Measurements from ENCODE around the gene GGA3. TPM values are rescaled to one million over a fixed set of nuclear protein-coding genes. Genes with fewer than 3 reads are reported as not detected.

Gene GGA3
- total RNA-seq, 2 donors from 2014 or later, result 32.5 to 48.4 TPM

DNA sequence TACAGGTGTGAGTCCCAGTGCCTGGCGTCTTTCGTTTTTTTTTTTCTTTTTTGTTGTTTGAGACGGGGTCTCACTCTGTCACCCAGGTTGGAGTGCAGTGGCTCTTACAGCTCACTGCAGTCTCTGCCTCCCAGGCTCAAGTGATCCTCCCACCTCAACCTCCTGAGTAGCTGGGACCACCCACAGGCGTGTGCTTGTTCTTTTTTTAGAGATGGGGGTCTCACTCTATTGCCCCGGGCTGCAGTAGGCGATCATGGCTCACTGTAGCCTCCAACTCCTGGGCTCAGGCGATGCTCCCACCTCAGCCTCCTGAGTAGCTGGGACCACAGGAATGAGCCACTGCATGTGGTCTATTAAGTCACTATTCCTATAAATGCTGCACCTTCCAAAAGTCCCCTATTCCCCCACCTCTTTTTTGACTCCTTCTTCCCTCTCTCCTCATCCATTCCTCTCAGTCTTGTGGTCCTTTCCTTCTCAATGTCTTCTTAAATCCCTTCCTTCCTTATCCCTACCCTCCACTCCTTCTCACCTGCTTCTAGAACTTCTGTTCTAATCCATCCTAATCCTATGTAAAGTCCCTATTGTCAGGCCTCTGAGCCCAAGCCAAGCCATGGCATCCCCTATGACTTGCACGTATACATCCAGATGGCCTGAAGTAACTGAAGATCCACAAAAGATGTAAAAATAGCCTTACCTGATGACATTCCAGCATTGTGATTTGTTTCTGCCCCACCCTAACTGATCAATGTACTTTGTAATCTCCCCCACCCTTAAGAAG is 9.2 kb downstream of the GGA3 start:
- Histone ChIP-seq H3K27me3 (no peaks in the 10 kb centered on the region), H3K9me3 (no peaks in the 10 kb centered on the region), H3K36me3 (no peaks in the 10 kb centered on the region), H3K9ac (ENCODE audit: low read depth in 2 of 2, low read length in 2 of 2) (no peak overlapping the region), H3K4me3 (no peak overlapping the region), H3K27ac (no peak overlapping the region), H3K4me1 (no peaks in the 10 kb centered on the region)
- DNase-seq, result no peak
- intact Hi-C loops (cut with DNase I), result no loop called here
- TF ChIP-seq, protein P1, sequence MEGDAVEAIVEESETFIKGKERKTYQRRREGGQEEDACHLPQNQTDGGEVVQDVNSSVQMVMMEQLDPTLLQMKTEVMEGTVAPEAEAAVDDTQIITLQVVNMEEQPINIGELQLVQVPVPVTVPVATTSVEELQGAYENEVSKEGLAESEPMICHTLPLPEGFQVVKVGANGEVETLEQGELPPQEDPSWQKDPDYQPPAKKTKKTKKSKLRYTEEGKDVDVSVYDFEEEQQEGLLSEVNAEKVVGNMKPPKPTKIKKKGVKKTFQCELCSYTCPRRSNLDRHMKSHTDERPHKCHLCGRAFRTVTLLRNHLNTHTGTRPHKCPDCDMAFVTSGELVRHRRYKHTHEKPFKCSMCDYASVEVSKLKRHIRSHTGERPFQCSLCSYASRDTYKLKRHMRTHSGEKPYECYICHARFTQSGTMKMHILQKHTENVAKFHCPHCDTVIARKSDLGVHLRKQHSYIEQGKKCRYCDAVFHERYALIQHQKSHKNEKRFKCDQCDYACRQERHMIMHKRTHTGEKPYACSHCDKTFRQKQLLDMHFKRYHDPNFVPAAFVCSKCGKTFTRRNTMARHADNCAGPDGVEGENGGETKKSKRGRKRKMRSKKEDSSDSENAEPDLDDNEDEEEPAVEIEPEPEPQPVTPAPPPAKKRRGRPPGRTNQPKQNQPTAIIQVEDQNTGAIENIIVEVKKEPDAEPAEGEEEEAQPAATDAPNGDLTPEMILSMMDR (IDR thresholded peaks at IDR 0.05), result no peak

DNA sequence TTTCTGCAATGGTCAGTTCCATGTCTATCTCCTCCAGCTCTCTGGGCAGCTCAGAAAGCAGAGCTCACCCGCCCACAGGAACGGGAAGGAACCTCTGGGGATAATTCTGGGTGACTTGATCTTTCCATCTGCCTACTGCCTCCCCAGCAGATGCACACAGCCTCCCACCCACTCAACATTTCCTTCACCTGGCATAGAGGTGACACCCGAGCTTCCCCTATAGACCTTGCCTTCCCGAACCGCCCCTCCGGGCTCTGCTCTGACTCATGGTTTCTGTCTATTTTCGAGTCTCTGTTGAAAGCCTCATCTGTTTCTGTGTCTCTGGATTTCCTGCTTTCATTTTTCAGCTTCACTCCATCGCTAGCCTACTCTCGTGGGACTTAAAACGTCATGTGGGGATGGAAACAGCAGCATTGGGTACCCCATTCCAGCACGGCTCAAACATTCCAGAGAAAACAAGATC is 11.4 kb downstream of the GGA3 start:
- Histone ChIP-seq H3K4me3 (no peak overlapping the region), H3K4me1 (no peaks in the 10 kb centered on the region), H3K27ac (no peak overlapping the region), H3K9me3 (no peaks in the 10 kb centered on the region), H3K9ac (ENCODE audit: low read depth in 2 of 2, low read length in 2 of 2) (no peak overlapping the region), H3K27me3 (no peaks in the 10 kb centered on the region), H3K36me3 (peaks cover 7% of the 10 kb centered on the region)
- intact Hi-C loops (cut with DNase I), result no loop called here
- no peak for DNase-seq
- TF ChIP-seq, protein P1 (IDR thresholded peaks at IDR 0.05), result no peak

DNA sequence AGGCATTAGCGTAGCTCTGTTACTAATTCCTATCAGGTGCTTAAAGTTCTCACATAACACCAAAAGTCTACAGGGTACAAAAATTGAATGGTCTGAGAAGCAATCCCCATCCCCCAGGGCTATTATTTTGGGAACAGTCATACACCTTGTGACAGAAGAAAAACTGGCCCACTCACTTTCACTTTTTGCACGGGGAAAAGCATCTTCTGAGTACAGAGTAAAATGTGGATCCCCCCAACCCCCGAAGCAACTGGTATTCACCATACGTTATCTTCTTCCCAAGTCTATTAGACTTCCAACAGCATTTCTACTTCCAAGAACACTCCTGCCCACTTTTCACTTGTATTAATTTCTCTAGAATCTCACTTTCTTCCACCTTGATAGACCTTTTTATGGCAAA is 11.8 kb downstream of the GGA3 start:
- intact Hi-C loops (cut with DNase I), result no loop called here
- H3K4me3 ChIP-seq, result no peak overlapping the region
- TF ChIP-seq, protein P1 (IDR thresholded peaks at IDR 0.05), result no peak
- no peaks in the 10 kb centered on the region for H3K9me3 ChIP-seq
- no peak overlapping the region for H3K9ac ChIP-seq (ENCODE audit: low read depth in 2 of 2, low read length in 2 of 2)
- no peaks in the 10 kb centered on the region for H3K27me3 ChIP-seq
- H3K4me1 ChIP-seq, result no peaks in the 10 kb centered on the region
- peaks cover 7% of the 10 kb centered on the region for H3K36me3 ChIP-seq
- no peak overlapping the region for H3K27ac ChIP-seq
- DNase-seq, result no peak

DNA sequence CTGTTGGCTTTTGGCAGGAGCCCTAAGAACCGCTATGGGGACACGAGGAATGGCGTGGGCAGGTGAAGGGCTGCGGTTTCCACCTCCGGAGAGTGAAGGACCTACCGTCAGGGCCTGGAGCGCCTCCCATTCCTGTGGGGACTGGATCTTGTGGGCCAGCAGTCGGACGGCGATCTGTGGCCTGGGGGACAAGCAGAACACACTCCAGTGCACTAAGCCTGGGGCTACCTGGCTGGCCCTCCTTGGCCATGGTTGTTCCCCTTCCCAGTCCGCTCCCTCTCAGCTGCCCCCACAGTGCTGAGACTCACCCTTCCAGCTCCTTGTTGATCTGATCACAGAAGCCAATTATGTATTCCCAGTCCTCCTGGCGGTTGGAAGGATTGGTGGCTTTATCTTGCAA is 15.0 kb downstream of the GGA3 start:
- Histone ChIP-seq H3K9ac (ENCODE audit: low read depth in 2 of 2, low read length in 2 of 2) (no peak overlapping the region), H3K4me1 (no peaks in the 10 kb centered on the region), H3K36me3 (peaks cover 7% of the 10 kb centered on the region), H3K9me3 (no peaks in the 10 kb centered on the region), H3K27me3 (no peaks in the 10 kb centered on the region), H3K4me3 (no peak overlapping the region), H3K27ac (no peak overlapping the region)
- TF ChIP-seq, protein P1 (IDR thresholded peaks at IDR 0.05), result no peak
- intact Hi-C loops (cut with DNase I), result no loop called here
- DNase-seq, result no peak

DNA sequence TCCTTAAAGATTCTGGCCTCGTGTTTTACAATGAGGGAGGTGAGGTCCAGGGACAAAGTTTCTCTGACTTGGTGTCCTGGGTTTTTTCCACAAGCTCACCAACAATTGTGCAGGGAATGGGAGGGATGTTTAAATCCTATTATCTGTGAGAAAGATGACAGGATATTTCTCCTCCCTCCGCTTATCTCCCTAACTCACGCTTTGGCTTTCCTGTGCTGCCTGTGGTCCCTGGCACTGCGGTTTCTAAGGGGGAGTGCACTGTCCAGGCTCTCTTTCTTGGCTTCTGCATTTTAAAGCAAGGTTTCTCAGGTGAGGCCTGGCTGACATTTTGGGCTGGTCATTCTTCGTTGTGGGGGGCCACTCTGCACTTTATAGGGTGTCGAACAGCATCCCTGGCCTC is 16.4 kb downstream of the GGA3 start:
- H3K27ac ChIP-seq, result no peak overlapping the region

More for the DNA sequence above, 16.4 kb downstream of the GGA3 start:
- TF ChIP-seq, protein P1 (IDR thresholded peaks at IDR 0.05), result no peak
- Histone ChIP-seq H3K4me1 (no peaks in the 10 kb centered on the region), H3K4me3 (no peak overlapping the region), H3K9me3 (no peaks in the 10 kb centered on the region), H3K9ac (ENCODE audit: low read depth in 2 of 2, low read length in 2 of 2) (peak overlapping the region in 1 of 2 donors; percentile 7), H3K27me3 (no peaks in the 10 kb centered on the region), H3K36me3 (peaks cover 7% of the 10 kb centered on the region)
- no peak for DNase-seq
- intact Hi-C loops (cut with DNase I), result no loop called here

Data from colonic mucosa (tissue), 4 donors.